GM12864 (cell line): ENCODE results near the gene NAALADL2.

Source experiments
- DNase-seq: peaks from one replicate; pipeline ENCODE4 v3.0.0-alpha.2; 2011; ENCODE audit warnings: low read depth
- H3K4me3 ChIP-seq: 2 replicates; pipeline ENCODE4 v1.5.1; 2011; ENCODE audit warnings: mild to moderate bottlenecking, low read depth, low read length, control low read depth
- TF ChIP-seq, protein P1 (sequence below): IDR thresholded peaks from 2 replicates; pipeline ENCODE4 v1.5.1; 2011; ENCODE audit warnings: low read depth, mild to moderate bottlenecking, moderate library complexity, low read length, control low read depth, inconsistent platforms; ENCODE audit errors: missing control alignments

Gene NAALADL2

DNA sequence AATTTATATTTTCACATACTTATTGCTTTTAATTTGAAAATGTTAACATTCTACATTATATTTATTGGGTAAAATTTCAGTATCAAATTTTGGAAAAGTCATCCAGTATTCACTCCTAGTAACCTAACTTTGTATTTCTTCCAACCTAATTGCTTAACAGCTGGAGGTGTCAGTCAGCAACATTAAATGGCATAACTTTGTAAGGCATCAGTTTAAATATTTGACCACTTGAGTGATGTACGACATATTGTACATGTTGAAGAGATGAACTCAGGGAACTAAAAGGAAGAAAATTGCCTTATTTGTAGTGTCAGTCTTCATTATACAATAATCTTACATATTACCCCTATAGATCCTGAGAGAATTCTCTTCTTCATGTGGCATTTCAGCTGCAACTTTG, 326.8 kb downstream of the NAALADL2 start:
- H3K4me3 ChIP-seq: no peak overlapping the region
- no peak for DNase-seq
- TF ChIP-seq, protein P1, sequence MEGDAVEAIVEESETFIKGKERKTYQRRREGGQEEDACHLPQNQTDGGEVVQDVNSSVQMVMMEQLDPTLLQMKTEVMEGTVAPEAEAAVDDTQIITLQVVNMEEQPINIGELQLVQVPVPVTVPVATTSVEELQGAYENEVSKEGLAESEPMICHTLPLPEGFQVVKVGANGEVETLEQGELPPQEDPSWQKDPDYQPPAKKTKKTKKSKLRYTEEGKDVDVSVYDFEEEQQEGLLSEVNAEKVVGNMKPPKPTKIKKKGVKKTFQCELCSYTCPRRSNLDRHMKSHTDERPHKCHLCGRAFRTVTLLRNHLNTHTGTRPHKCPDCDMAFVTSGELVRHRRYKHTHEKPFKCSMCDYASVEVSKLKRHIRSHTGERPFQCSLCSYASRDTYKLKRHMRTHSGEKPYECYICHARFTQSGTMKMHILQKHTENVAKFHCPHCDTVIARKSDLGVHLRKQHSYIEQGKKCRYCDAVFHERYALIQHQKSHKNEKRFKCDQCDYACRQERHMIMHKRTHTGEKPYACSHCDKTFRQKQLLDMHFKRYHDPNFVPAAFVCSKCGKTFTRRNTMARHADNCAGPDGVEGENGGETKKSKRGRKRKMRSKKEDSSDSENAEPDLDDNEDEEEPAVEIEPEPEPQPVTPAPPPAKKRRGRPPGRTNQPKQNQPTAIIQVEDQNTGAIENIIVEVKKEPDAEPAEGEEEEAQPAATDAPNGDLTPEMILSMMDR: no peak

GRCh38 chr3:175186511-175186910, 327.4 kb downstream of the NAALADL2 start:
- TF ChIP-seq, protein P1: no peak
- no peak for DNase-seq

GRCh38 chr3:175187586-175187985, 328.5 kb downstream of the NAALADL2 start:
- no peak for DNase-seq
- TF ChIP-seq, protein P1: no peak
- no peak overlapping the region for H3K4me3 ChIP-seq

More at GRCh38 chr3:175186511-175186910, 327.4 kb downstream of the NAALADL2 start:
- no peak overlapping the region for H3K4me3 ChIP-seq

DNA sequence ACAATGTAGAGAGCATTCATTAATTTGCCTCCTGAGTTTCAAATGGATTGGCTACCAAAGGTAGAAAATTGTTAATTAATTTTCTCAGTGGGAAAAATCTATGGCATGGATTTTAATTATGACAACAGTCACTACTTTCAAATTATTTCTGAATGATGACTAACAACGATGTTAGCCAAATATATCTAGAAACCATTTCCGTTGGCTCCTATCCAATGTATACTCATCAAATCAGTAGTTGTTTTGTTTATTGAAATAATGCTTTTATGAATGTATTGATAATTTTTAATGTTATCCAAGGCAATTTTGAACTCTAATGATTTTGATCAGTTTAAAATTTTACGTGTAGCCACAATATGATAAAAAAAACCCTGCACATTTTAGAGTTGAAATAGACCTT, 333.4 kb downstream of the NAALADL2 start:
- TF ChIP-seq, protein P1: no peak
- no peak overlapping the region for H3K4me3 ChIP-seq
- DNase-seq: no peak

DNA sequence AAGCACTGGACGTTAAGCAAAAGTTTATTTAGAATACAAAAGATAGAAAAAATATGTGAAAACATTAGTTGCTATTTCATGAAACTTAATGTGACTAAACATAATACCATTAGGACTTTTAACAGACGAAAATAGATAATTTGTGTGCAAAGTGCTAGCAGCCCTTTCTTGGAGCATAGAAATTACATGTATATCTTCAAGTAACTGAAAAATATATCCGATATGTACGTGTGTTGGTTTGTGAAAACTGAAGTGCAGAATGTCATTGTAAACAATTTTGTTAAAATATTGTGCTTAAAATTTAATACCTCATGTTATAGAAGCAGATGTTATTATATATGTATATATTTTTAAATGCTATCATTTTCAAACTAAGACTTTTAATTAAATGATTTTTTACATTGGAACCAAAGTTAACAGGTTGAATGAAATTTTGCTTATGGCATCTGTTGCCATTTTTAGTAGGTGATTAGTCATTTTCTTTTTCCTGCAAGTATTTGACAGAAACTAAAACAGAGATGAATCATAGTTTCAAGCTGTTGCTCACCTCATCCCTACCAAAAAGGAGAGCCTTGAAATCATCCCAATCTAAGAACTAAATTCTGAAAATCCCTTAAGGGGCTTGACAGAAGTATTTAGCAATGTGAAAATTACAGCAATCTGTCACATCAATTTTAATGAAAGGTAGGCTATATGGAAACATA, 334.8 kb downstream of the NAALADL2 start:
- TF ChIP-seq, protein P1: no peak
- DNase-seq: no peak
- no peak overlapping the region for H3K4me3 ChIP-seq

DNA sequence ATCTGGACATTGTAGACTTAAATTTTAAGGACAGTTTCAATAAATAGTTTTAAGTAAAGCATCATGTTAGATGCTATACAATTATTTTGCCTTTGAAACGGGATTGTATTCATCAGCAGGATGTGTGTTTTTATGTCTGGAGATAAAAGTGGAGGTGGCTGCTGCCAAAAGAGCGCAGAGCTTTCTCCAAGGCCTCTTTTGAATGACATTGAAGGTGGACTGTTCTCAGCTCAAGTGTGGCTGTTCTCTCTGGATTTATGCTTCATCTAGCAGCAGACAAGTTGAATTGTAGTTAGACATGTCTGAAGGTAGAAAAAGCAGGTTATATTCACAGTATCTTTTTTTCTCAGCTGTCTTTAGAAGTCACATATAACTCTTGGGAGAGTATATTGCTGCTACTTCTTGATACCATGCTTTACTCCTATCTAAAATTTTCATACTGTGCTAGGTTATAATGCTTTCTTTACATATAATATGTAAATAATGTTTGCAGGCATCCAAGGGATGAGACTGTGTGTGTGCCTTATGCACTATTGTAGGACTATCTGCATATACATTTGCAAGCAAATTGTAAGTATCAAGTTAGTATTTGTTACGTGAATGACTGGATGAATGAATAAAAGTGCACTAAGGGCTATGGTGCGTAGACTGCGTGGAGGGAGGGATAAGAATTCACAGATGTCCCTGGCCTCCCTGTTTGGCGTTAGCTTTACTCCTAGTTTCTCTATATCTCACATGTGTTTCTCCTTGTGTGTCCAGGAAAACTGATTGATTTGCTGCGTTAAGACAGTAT, 340.1 kb downstream of the NAALADL2 start:
- no peak overlapping the region for H3K4me3 ChIP-seq
- no peak for DNase-seq
- TF ChIP-seq, protein P1: no peak
